OCI-LY3 (cell line): ENCODE data around the gene MACROD2.

ENCODE experiments used
- CTCF ChIP-seq: fragments of 200-600, 300-600 bp; sonication (generic); IDR thresholded peaks from 2 replicates; pipeline ENCODE4 v1.5.1; 2014; ENCODE audit warnings: antibody characterized with exemption, low read length, low read depth
- EZH2phosphoT487 ChIP-seq: fragments of 200-600 bp; shearing (Covaris generic); IDR thresholded peaks from 2 replicates; pipeline ENCODE4 v1.6.1; 2018; ENCODE audit warnings: antibody characterized with exemption, mixed run types, low read depth

- no peak for TF ChIP-seq CTCF
- no peak for TF ChIP-seq EZH2phosphoT487
Observed at GRCh38 chr20:15143478-15143877, 1148.2 kb downstream of the MACROD2 start.
